Ovary (tissue), 9 donors: ENCODE results near the gene BCL7A. TPM values are rescaled to one million over a fixed set of nuclear protein-coding genes. Genes with fewer than 3 reads are reported as not detected.
A peak's percentile ranks its signal among the peaks of the same experiment; 100 is the strongest.

Experiments used
- DNase-seq, 5 donors: peaks; one replicate each; pipeline ENCODE4 v3.0.0-alpha.2; 2019 to 2020
- H3K27ac ChIP-seq, 2 donors: fragments of 200-600 bp; one replicate each; pipeline versions ENCODE4 v1.5.1 to v1.8.0; 2019 to 2022
- H3K27me3 ChIP-seq: fragments of 200-600 bp; one replicate; pipeline ENCODE4 v1.8.0; 2022
- H3K36me3 ChIP-seq: fragments of 200-600 bp; sonication (generic); one replicate; pipeline ENCODE4 v1.5.1; 2019
- H3K4me1 ChIP-seq: one replicate; pipeline ENCODE4 v1.8.1; 2013; ENCODE audit warnings: mild to moderate bottlenecking, moderate library complexity; ENCODE audit not compliant: insufficient read depth
- H3K4me3 ChIP-seq: fragments of 200-600 bp; sonication (generic); one replicate; pipeline ENCODE4 v1.5.1; 2017
- H3K9me3 ChIP-seq, 2 donors: fragments of 200-600 bp in 1 of 2; sonication (generic) in 1 of 2; one replicate each; pipeline versions ENCODE4 v1.5.1 to v1.8.1; 2013 to 2019; ENCODE audit warnings: mild to moderate bottlenecking in 1 of 2, moderate library complexity in 1 of 2
- EP300 ChIP-seq: sonication (generic); formaldehyde crosslinking; IDR thresholded peaks from one replicate; pipeline ENCODE4 v1.6.1; 2017; ENCODE audit warnings: antibody characterized with exemption
- POLR2A ChIP-seq: fragments of 450-650 bp; IDR thresholded peaks from one replicate; pipeline ENCODE4 v1.6.1; 2017; ENCODE audit warnings: antibody characterized with exemption, mild to moderate bottlenecking, moderate library complexity
- WGBS, 3 donors: extraction: QIAGEN DNeasy Blood & Tissue Kit in 1 of 3; methylation state at CpG; one replicate each; pipeline versions ENCODE4 v1.1.5 to v1.1.7; 2013 to 2017; 5-methylcytosine and 5-hydroxymethylcytosine counted together
- intact Hi-C, 4 donors: fragments of 100-400 bp; cut with DNase I; formaldehyde crosslinking; loops; one replicate each; pipeline versions ENCODE4 v1.11.0 to v1.15.1; 2022 to 2023
- polyA plus RNA-seq, 2 donors: library from polyadenylated mRNA; stranded (reverse); fragments of 200-250 nt in 1 of 2; fragments of 350-450 nt in 1 of 2; fragmentation: Illumina TruSeq in 1 of 2; extraction: RNeasy Lipid Tissue Mini Kit (QIAGEN cat#74804) in 1 of 2; gene quantifications; one replicate each; pipeline ENCODE4 v1.2.3, GENCODE V29; 2013 to 2014
- total RNA-seq, 7 donors: library from RNA; depleted of rRNA in 2 of 7; stranded (reverse); fragments of >200 nt in 2 of 7; fragmentation: NEBNext Ultra II Directional in 3 of 7; extraction: Animal tissue kit (Norgen Biotek cat#: 25700) in 3 of 7; gene quantifications; one replicate each; pipeline versions ENCODE4 v1.1.0 to v1.2.4, GENCODE V29; 2016 to 2023
- TF ChIP-seq, protein P1 (sequence below), 3 donors: fragments of 450-650 bp in 2 of 3; fragments of 200-600 bp in 1 of 3; IDR thresholded peaks; one replicate each; pipeline versions ENCODE4 v1.5.1 to v1.8.0; 2016 to 2022; ENCODE audit warnings: antibody characterized with exemption in 3 of 3, mild to moderate bottlenecking in 1 of 3
- donor health status: DM: no; HTN: no; CAD: no; lungs with moderate emphysema.
- donor health status: DM: no; HTN: no; CAD: no.
- donor health status: Bipolar disorder and iron deficiency.
- donor health status: DM: yes; HTN: yes; CAD: no.
- donor health status: DM: no; HTN: no; CAD: no.
- donor health status: DM: yes; HTN: yes; CAD: no.

Gene BCL7A
- total and polyA plus RNA-seq, 9 donors = 4.4 to 9.1 (median 6.4) TPM

DNA sequence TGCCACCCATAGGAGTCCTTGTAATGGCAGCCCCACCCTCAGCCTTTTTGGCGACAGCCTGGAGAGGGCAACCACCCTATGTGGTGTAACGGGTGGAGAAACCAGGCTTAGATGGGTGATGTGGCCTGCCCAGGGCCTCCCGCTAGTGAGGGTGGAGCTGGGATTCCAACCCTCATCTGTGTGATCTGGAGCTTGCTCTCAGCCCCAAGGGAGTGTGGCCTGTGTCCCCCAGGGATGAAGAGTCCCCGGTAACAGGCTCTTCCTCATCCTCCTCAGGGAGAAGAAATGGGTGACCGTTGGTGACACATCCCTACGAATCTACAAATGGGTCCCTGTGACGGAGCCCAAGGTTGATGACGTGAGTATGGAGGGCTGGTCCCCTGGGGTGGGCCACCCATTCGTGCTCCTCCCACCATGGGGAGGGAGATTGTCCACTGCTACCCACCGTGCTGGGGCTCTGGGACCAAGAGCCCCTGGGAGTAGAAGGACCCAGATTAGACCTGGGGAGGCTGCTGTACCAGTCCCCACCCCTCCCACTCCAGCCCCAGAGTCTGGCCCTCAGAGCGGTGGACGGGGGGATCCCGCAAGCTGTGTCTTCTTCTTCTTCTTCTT is 8.8 kb downstream of the BCL7A start:
- peaks cover 3% of the 10 kb centered on the region for H3K4me1 ChIP-seq
- H3K36me3 ChIP-seq = no peaks in the 10 kb centered on the region
- DNase-seq = no peak
- no peak overlapping the region for H3K27ac ChIP-seq
- no peaks in the 10 kb centered on the region for H3K27me3 ChIP-seq
- WGBS, 3 donors = 94 to 96% (median 94%) methylated on average over 13 of the region's 13 CpGs
- TF ChIP-seq POLR2A = no peak
- intact Hi-C loops = no loop called here
- no peak overlapping the region for H3K4me3 ChIP-seq
- no peaks in the 10 kb centered on the region for H3K9me3 ChIP-seq

DNA sequence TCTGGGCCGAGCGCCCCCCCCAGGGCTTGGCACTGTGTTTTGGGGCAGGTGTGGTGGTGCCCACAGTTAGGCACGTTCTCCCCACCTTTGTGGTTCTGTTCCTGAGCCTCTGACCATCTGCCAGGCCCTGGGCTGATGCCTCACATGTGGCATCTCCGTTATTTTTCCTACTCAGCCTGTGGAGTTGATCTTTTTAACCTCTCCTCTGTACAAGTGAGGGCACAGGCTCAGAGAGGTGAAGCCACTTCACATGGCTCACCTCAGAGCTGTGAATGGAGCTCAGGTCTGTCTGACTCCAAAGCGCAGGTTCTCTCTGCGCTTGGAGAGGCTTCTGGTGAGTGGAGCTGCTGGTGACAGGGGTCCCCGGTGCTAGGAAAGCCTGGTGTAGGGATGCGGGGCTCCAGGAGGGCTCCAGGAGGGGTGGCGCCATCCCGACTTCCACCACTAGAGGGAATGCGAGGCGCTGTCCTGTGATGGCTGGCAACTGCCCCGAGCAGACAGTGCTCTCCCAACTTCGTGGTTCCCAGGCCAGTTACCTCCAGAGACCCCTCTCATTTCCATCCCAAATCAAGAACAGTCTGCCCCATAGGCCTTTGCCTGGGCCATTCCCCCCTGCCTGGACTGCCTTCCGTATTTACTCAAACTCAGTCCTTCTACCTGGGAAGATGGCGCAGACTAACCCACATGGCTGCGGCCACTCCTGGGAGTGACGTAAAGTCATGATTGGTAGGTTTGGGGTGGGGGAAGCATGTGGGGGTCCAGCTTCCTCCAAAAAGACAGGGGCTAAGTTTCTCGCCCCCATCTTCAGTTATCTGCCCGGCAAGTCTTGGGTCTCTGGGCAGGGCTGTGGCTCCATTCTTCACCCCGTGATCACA is 9.9 kb downstream of the BCL7A start:
- Histone ChIP-seq H3K27ac (no peak overlapping the region), H3K4me1 (peaks cover 3% of the 10 kb centered on the region), H3K9me3 (no peaks in the 10 kb centered on the region), H3K4me3 (no peak overlapping the region), H3K27me3 (no peaks in the 10 kb centered on the region), H3K36me3 (no peaks in the 10 kb centered on the region)
- peak in 3 of 5 donors; percentile 49 to 63 (median 50) for DNase-seq
- 71 to 76% (median 73%) methylated on average over 18 to 21 of the region's 21 CpGs for WGBS, 3 donors
- TF ChIP-seq, protein P1, sequence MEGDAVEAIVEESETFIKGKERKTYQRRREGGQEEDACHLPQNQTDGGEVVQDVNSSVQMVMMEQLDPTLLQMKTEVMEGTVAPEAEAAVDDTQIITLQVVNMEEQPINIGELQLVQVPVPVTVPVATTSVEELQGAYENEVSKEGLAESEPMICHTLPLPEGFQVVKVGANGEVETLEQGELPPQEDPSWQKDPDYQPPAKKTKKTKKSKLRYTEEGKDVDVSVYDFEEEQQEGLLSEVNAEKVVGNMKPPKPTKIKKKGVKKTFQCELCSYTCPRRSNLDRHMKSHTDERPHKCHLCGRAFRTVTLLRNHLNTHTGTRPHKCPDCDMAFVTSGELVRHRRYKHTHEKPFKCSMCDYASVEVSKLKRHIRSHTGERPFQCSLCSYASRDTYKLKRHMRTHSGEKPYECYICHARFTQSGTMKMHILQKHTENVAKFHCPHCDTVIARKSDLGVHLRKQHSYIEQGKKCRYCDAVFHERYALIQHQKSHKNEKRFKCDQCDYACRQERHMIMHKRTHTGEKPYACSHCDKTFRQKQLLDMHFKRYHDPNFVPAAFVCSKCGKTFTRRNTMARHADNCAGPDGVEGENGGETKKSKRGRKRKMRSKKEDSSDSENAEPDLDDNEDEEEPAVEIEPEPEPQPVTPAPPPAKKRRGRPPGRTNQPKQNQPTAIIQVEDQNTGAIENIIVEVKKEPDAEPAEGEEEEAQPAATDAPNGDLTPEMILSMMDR (IDR thresholded peaks at IDR 0.05) = peak; percentile 38 to 47 (median 47)
- TF ChIP-seq POLR2A = no peak
- intact Hi-C loops = no loop called here

DNA sequence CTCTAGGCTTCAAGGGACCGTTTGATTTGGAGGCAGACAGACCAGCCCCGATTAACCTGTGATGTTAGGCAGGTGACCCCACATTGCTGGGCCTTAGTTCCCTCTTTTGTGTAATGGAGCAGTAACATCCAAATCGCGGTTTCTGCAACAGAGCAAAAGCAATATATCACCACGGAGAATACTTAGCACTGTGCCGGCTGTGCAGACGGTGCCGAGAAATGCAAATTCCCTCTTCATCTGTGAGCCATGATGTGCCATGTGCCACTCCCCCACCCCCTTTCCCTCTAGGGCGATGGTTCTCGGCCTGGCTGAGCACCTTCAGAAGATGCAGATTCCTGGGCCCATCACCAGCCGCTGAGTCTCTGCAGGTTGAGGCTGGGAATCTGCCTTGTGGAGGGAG is 10.9 kb downstream of the BCL7A start:
- H3K27me3 ChIP-seq = no peaks in the 10 kb centered on the region
- WGBS, 3 donors = 89% methylated on average over 11 of the region's 11 CpGs
- no peaks in the 10 kb centered on the region for H3K36me3 ChIP-seq
- no peak for TF ChIP-seq EP300
- no peak for TF ChIP-seq POLR2A
- H3K4me1 ChIP-seq = peaks cover 3% of the 10 kb centered on the region
- H3K27ac ChIP-seq = no peak overlapping the region
- DNase-seq = no peak
- H3K9me3 ChIP-seq = no peaks in the 10 kb centered on the region
- H3K4me3 ChIP-seq = no peak overlapping the region
- intact Hi-C loops = no loop called here

GRCh38 chr12:122035292-122035691 is 13.6 kb downstream of the BCL7A start:
- Histone ChIP-seq H3K36me3 (no peaks in the 10 kb centered on the region), H3K4me3 (no peak overlapping the region), H3K27ac (no peak overlapping the region), H3K4me1 (no peaks in the 10 kb centered on the region), H3K27me3 (no peaks in the 10 kb centered on the region), H3K9me3 (no peaks in the 10 kb centered on the region)
- TF ChIP-seq EP300 (no peak), POLR2A (no peak)
- TF ChIP-seq, protein P1 (IDR thresholded peaks at IDR 0.05) = no peak
- DNase-seq = no peak
- WGBS, 3 donors = 79 to 84% (median 82%) methylated on average over 8 of the region's 8 CpGs
- intact Hi-C loops = no loop called here

GRCh38 chr12:122036153-122036552 is 14.5 kb downstream of the BCL7A start:
- Histone ChIP-seq H3K27ac (no peak overlapping the region), H3K36me3 (no peaks in the 10 kb centered on the region), H3K27me3 (no peaks in the 10 kb centered on the region), H3K4me3 (no peak overlapping the region), H3K9me3 (no peaks in the 10 kb centered on the region), H3K4me1 (no peaks in the 10 kb centered on the region)
- DNase-seq = no peak
- intact Hi-C loops = no loop called here
- WGBS, 3 donors = 83 to 92% (median 90%) methylated on average over 6 of the region's 6 CpGs
- TF ChIP-seq EP300 (no peak), POLR2A (no peak)
- TF ChIP-seq, protein P1 (IDR thresholded peaks at IDR 0.05) = no peak
